MM.1S (cell line): ENCODE measurements around the gene CIROP.

Experiments used
- DNase-seq: peaks from one replicate; pipeline ENCODE4 v3.0.0-alpha.2; 2015
- H2AFZ ChIP-seq: fragments of 300-600 bp; sonication (generic); 2 replicates; pipeline ENCODE4 v1.6.0; 2016; ENCODE audit warnings: antibody characterized with exemption, low read length
- H3F3A ChIP-seq: fragments of 300-600 bp; sonication (generic); 2 replicates; pipeline ENCODE4 v1.6.1; 2016; ENCODE audit warnings: mild to moderate bottlenecking, antibody characterized with exemption, low read length, moderate library complexity, mixed read lengths; ENCODE audit not compliant: insufficient read depth
- H3K27ac ChIP-seq: fragments of 300-600 bp; sonication (generic); 2 replicates; pipeline ENCODE4 v1.5.1; 2016; ENCODE audit warnings: mild to moderate bottlenecking, low read length
- H3K27me3 ChIP-seq: fragments of 300-600 bp; sonication (generic); replicated peaks from 2 replicates; pipeline ENCODE4 v1.6.0; 2016; ENCODE audit warnings: low read length; ENCODE audit not compliant: insufficient read depth
- H3K36me3 ChIP-seq: fragments of 300-600 bp; sonication (generic); replicated peaks from 2 replicates; pipeline ENCODE4 v1.6.1; 2016; ENCODE audit warnings: mild to moderate bottlenecking, low read length, mixed read lengths; ENCODE audit not compliant: insufficient read depth
- H3K4me1 ChIP-seq: fragments of 300-600 bp; sonication (generic); 2 replicates; pipeline ENCODE4 v1.6.1; 2016; ENCODE audit warnings: low read length, mixed read lengths
- H3K4me2 ChIP-seq: fragments of 300-600 bp; sonication (generic); 2 replicates; pipeline ENCODE4 v1.6.0; 2016; ENCODE audit warnings: low read depth, low read length
- H3K4me3 ChIP-seq: fragments of 300-600 bp; sonication (generic); 2 replicates; pipeline ENCODE4 v1.5.1; 2016; ENCODE audit warnings: low read length, mixed read lengths
- H3K79me2 ChIP-seq: fragments of 300-600 bp; sonication (generic); 2 replicates; pipeline ENCODE4 v1.6.1; 2016; ENCODE audit warnings: mixed run types, low read length, mixed read lengths
- H3K9ac ChIP-seq: fragments of 300-600 bp; sonication (generic); 2 replicates; pipeline ENCODE4 v1.6.1; 2016; ENCODE audit warnings: low read length, mixed read lengths
- H3K9me2 ChIP-seq: fragments of 300-600 bp; sonication (generic); replicated peaks from 2 replicates; pipeline ENCODE4 v1.6.1; 2016; ENCODE audit warnings: mild to moderate bottlenecking, low read length, mixed read lengths; ENCODE audit not compliant: insufficient read depth
- H3K9me3 ChIP-seq: fragments of 300-600 bp; sonication (generic); replicated peaks from 2 replicates; pipeline ENCODE4 v1.6.1; 2016; ENCODE audit warnings: mild to moderate bottlenecking, low read length, mixed read lengths; ENCODE audit not compliant: insufficient read depth
- H4K20me1 ChIP-seq: fragments of 300-600 bp; sonication (generic); 2 replicates; pipeline ENCODE4 v1.6.1; 2016; ENCODE audit warnings: mild to moderate bottlenecking, low read length, moderate library complexity, mixed read lengths; ENCODE audit not compliant: insufficient read depth
- EZH2 ChIP-seq: fragments of 300-600 bp; sonication (generic); optimal IDR thresholded peaks from 2 replicates; pipeline ENCODE3; 2017; ENCODE audit warnings: low read depth, mild to moderate bottlenecking, antibody characterized with exemption, low read length, mixed read lengths
- EZH2phosphoT487 ChIP-seq: fragments of 300-600 bp; sonication (generic); IDR thresholded peaks from 2 replicates; pipeline ENCODE4 v1.6.1; 2018; ENCODE audit warnings: antibody characterized with exemption, low read length
- TF ChIP-seq, protein P1 (sequence below): fragments of 300-600 bp; sonication (generic); IDR thresholded peaks from 2 replicates; pipeline ENCODE4 v1.5.1; 2016; ENCODE audit warnings: antibody characterized with exemption, low read length, mixed read lengths

The CIROP gene

DNA sequence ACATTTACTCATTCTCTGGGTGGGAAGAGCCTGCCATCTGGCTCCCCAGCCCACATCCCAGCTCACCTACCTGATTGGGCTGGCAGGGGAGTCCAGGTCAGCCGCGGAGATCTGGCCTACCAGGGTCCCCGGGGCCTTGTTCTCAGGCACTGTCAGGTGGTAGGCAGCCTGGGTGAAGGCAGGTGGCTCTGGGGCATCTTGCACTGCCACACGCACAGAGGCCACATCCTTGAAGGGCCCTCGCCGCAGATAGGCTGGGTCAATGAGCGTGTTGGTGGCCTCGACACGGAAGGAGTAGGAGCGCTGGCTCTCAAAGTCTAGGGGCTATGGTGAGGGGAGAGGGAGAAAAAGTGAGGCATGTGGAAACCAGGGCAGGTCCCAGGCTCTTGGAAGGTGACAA, 51.4 kb downstream of the CIROP start:
- H3K36me3 ChIP-seq, result no peaks in the 10 kb centered on the region
- DNase-seq, result no peak
- H3K4me2 ChIP-seq, result no peak overlapping the region
- H3F3A ChIP-seq, result 0 out of 2 replicates have a peak, but pooled peaks cover 8% of the 10 kb centered on the region
- TF ChIP-seq, protein P1, sequence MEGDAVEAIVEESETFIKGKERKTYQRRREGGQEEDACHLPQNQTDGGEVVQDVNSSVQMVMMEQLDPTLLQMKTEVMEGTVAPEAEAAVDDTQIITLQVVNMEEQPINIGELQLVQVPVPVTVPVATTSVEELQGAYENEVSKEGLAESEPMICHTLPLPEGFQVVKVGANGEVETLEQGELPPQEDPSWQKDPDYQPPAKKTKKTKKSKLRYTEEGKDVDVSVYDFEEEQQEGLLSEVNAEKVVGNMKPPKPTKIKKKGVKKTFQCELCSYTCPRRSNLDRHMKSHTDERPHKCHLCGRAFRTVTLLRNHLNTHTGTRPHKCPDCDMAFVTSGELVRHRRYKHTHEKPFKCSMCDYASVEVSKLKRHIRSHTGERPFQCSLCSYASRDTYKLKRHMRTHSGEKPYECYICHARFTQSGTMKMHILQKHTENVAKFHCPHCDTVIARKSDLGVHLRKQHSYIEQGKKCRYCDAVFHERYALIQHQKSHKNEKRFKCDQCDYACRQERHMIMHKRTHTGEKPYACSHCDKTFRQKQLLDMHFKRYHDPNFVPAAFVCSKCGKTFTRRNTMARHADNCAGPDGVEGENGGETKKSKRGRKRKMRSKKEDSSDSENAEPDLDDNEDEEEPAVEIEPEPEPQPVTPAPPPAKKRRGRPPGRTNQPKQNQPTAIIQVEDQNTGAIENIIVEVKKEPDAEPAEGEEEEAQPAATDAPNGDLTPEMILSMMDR, result no peak
- no peaks in the 10 kb centered on the region for H3K9me3 ChIP-seq
- H4K20me1 ChIP-seq, result no peaks in the 10 kb centered on the region
- no peak overlapping the region for H2AFZ ChIP-seq
- no peak overlapping the region for H3K27ac ChIP-seq
- H3K4me1 ChIP-seq, result no peaks in the 10 kb centered on the region
- H3K79me2 ChIP-seq, result no peaks in the 10 kb centered on the region
- no peak overlapping the region for H3K9ac ChIP-seq
- no peak overlapping the region for H3K4me3 ChIP-seq
- no peaks in the 10 kb centered on the region for H3K9me2 ChIP-seq
- no peaks in the 10 kb centered on the region for H3K27me3 ChIP-seq

DNA sequence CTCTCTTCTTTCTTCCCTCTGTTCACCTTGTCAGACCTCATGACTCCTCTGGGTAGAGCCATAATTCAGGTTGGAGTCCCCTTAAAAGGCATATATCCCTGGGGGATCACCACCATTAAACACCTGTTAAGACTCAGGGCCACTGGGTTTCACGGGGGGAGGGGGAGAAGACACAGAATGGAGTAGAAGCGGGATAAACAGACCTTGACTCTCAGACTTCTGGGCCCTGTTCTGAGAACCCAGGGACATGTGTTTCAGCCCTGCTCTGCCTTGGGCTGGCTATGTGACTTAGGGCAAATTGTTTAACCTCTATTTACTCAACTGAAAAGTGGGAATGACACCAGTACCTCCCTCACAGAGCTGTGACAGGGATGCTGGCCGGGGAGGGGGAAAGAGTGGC, 52.1 kb downstream of the CIROP start:
- H3F3A ChIP-seq, result 0 out of 2 replicates have a peak, but pooled peaks cover 4% of the 10 kb centered on the region
- H3K9me3 ChIP-seq, result no peaks in the 10 kb centered on the region

DNA sequence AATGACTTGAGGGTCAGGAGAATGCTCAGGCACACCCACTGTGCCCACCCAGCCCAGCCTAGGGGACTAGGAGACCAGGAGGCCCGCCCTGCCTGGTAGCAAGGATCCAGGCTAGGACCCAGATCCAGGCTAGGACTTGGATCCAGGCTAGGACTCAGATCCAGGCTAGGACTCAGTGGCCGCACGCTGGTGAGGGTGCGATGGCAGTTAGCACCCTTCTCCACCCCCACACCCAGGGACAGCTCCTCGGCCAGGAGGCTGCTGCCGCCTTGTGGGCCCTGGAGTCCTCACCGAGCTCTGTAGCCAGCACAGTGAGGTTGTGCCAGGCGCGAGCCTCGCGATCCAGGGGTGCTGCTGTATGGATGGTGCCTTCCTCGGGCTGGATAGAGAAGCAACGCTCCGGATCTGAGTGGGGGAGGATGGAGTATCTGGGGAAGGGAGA, 52.6 kb downstream of the CIROP start:
- Histone ChIP-seq H3K79me2 (no peaks in the 10 kb centered on the region), H3K4me3 (no peak overlapping the region), H3K27ac (no peak overlapping the region), H3F3A (0 out of 2 replicates have a peak, but pooled peaks cover 4% of the 10 kb centered on the region), H3K9me3 (no peaks in the 10 kb centered on the region), H4K20me1 (no peaks in the 10 kb centered on the region), H3K9me2 (no peaks in the 10 kb centered on the region), H3K4me1 (no peaks in the 10 kb centered on the region), H3K36me3 (no peaks in the 10 kb centered on the region), H2AFZ (no peak overlapping the region), H3K27me3 (no peaks in the 10 kb centered on the region), H3K4me2 (no peak overlapping the region), H3K9ac (no peak overlapping the region)
- TF ChIP-seq EZH2, result no peak
- TF ChIP-seq EZH2phosphoT487, result no peak
- TF ChIP-seq, protein P1, result no peak
- no peak for DNase-seq

More for the DNA sequence above, 52.1 kb downstream of the CIROP start:
- DNase-seq, result no peak
- Histone ChIP-seq H3K4me1 (no peaks in the 10 kb centered on the region), H3K9ac (no peak overlapping the region), H3K9me2 (no peaks in the 10 kb centered on the region), H3K79me2 (no peaks in the 10 kb centered on the region), H4K20me1 (no peaks in the 10 kb centered on the region), H3K4me2 (no peak overlapping the region), H3K27ac (no peak overlapping the region), H3K4me3 (no peak overlapping the region), H2AFZ (no peak overlapping the region), H3K27me3 (no peaks in the 10 kb centered on the region), H3K36me3 (no peaks in the 10 kb centered on the region)
- TF ChIP-seq EZH2phosphoT487, result no peak
- TF ChIP-seq EZH2, result no peak
- TF ChIP-seq, protein P1, result no peak
